OCI-LY1 (cell line): ENCODE measurements around the gene DNAJA3.

Experiments used
- H2AFZ ChIP-seq: fragments of 200-600 bp; sonication (generic), shearing (Covaris generic); 2 replicates; pipeline ENCODE4 v1.6.0; 2014; ENCODE audit warnings: antibody characterized with exemption, mild to moderate bottlenecking, low read length
- H3F3A ChIP-seq: fragments of 200-600 bp; sonication (generic), shearing (Covaris generic); 2 replicates; pipeline ENCODE4 v1.6.0; 2014; ENCODE audit warnings: mild to moderate bottlenecking, antibody characterized with exemption, low read length, moderate library complexity; ENCODE audit not compliant: insufficient read depth
- H3K27ac ChIP-seq: fragments of 200-600 bp; sonication (generic); 2 replicates; pipeline ENCODE4 v1.5.1; 2014; ENCODE audit warnings: low read length, mixed run types, mild to moderate bottlenecking, low read depth; ENCODE audit not compliant: poor library complexity, severe bottlenecking
- H3K27me3 ChIP-seq: fragments of 200-600 bp; sonication (generic); 2 replicates; pipeline ENCODE4 v1.6.0; 2014; ENCODE audit warnings: antibody characterized with exemption, mild to moderate bottlenecking, low read length, moderate library complexity; ENCODE audit not compliant: insufficient read depth
- H3K36me3 ChIP-seq: fragments of 200-600 bp; sonication (generic); 2 replicates; pipeline ENCODE4 v1.6.1; 2014; ENCODE audit warnings: mild to moderate bottlenecking, antibody characterized with exemption, low read length, moderate library complexity, mixed read lengths; ENCODE audit not compliant: insufficient read depth
- H3K4me1 ChIP-seq: fragments of 200-600 bp; sonication (generic); 2 replicates; pipeline ENCODE4 v1.5.1; 2014; ENCODE audit warnings: mild to moderate bottlenecking, low read length, moderate library complexity; ENCODE audit not compliant: insufficient read depth, severe bottlenecking
- H3K4me2 ChIP-seq: fragments of 200-600 bp; sonication (generic), shearing (Covaris generic); 2 replicates; pipeline ENCODE4 v1.6.1; 2014; ENCODE audit warnings: low read length
- H3K4me3 ChIP-seq: fragments of 200-600 bp; sonication (generic); 2 replicates; pipeline ENCODE4 v1.5.1; 2014; ENCODE audit warnings: low read length, low read depth, mild to moderate bottlenecking, mixed read lengths; ENCODE audit not compliant: poor library complexity, severe bottlenecking
- H3K79me2 ChIP-seq: fragments of 200-600 bp; shearing (Covaris generic); 2 replicates; pipeline ENCODE4 v1.6.1; 2016; ENCODE audit warnings: mixed run types, low read length, mixed read lengths; ENCODE audit not compliant: insufficient read depth
- H3K9ac ChIP-seq: fragments of 200-600 bp; sonication (generic), shearing (Covaris generic); 2 replicates; pipeline ENCODE4 v1.6.1; 2014; ENCODE audit warnings: mild to moderate bottlenecking, low read length, mixed read lengths
- H3K9me2 ChIP-seq: fragments of 200-600 bp; sonication (generic), shearing (Covaris generic); 2 replicates; pipeline ENCODE4 v1.6.1; 2014; ENCODE audit warnings: low read depth, mild to moderate bottlenecking, low read length, mixed read lengths
- H3K9me3 ChIP-seq: fragments of 200-600 bp; shearing (Covaris generic); 2 replicates; pipeline ENCODE4 v1.6.1; 2014; ENCODE audit warnings: low read length, mixed read lengths
- H4K20me1 ChIP-seq: fragments of 200-600 bp; sonication (generic), shearing (Covaris generic); 2 replicates; pipeline ENCODE4 v1.6.0; 2016; ENCODE audit warnings: mild to moderate bottlenecking, low read length; ENCODE audit not compliant: insufficient read depth
- EZH2 ChIP-seq: fragments of 200-600 bp; sonication (generic), shearing (Covaris generic); IDR thresholded peaks from 2 replicates; pipeline ENCODE4 v1.8.0; 2017; ENCODE audit warnings: borderline replicate concordance, mixed run types, mild to moderate bottlenecking, antibody characterized with exemption, low read length, moderate library complexity, mixed read lengths
- TF ChIP-seq, protein P1 (sequence below): fragments of 200-600 bp; sonication (generic), shearing (Covaris generic); IDR thresholded peaks from 2 replicates; pipeline ENCODE4 v1.5.1; 2017; ENCODE audit warnings: mild to moderate bottlenecking, antibody characterized with exemption, low read length, moderate library complexity, mixed read lengths

The DNAJA3 gene

DNA sequence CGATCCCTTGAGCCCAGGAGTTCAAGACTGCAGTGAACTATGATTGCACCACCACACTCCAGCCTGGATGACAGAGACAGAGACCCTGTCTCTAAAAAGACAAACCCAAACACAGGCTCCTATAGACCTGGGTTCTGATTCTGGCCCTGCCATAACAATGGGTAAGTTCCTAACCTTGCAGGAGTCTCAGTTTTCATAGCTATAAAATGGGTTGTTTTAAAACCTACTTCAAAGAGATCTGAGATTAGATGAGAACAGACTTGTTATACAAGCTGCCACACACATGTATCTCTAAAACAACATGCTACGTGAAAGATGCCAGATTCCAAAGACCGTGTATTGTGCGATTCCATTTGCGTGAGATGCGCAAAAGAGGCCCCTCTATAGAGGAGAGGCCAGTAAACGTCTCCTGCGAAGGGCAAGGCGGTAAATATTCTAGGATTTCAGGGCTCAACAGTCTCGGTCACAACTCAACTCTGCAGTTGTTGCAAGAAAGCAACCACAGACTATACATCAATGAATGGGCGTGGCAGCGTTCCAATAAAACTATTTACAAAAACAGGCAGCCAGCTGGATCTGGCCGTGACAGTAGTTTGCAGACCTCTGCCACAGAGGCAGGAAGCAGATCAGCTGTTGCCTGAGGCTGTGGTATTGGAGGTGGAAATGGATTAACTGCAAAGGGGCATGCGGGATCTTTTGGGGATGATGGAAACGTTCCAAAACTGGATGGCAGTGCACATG, 15.2 kb upstream of the DNAJA3 start:
- Histone ChIP-seq H3K27ac (no peak overlapping the region), H3K4me3 (no peak overlapping the region), H3K36me3 (peaks cover 60% of the 10 kb centered on the region), H2AFZ (no peak overlapping the region), H3K9me3 (no peaks in the 10 kb centered on the region), H3K9me2 (no peaks in the 10 kb centered on the region), H3K27me3 (no peaks in the 10 kb centered on the region), H3K4me1 (peaks cover 18% of the 10 kb centered on the region), H3K79me2 (peaks cover 10% of the 10 kb centered on the region), H3K9ac (no peak overlapping the region), H4K20me1 (no peaks in the 10 kb centered on the region), H3F3A (peaks cover 4% of the 10 kb centered on the region; the same call in 1 of the 2 replicates), H3K4me2 (no peak overlapping the region)
- no peak for TF ChIP-seq EZH2

DNA sequence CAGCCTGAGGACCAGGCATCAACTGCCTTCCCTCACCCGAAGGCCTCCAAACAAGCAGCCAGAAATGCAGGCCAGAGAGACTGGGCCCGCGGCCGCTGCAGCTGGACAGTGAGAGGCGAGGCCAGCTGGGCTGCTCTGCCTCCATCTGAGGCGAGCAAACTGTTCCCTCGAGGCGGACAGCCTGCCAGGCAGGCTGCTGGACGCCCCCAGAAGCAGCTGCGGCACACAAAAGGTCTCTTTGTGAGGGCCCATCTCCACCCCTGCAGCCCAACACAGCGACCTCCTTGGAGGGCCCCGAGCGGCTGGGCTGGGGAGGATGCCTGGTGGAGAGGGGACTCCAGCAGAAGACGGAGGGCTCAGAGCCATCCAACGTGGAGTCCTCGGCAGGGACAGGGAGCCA, 14.0 kb upstream of the DNAJA3 start:
- H2AFZ ChIP-seq: no peak overlapping the region
- H3F3A ChIP-seq: peaks cover 4% of the 10 kb centered on the region; the same call in 1 of the 2 replicates
- H3K9ac ChIP-seq: no peak overlapping the region
- no peaks in the 10 kb centered on the region for H3K9me2 ChIP-seq
- no peak overlapping the region for H3K4me3 ChIP-seq
- TF ChIP-seq EZH2: no peak
- TF ChIP-seq, protein P1, sequence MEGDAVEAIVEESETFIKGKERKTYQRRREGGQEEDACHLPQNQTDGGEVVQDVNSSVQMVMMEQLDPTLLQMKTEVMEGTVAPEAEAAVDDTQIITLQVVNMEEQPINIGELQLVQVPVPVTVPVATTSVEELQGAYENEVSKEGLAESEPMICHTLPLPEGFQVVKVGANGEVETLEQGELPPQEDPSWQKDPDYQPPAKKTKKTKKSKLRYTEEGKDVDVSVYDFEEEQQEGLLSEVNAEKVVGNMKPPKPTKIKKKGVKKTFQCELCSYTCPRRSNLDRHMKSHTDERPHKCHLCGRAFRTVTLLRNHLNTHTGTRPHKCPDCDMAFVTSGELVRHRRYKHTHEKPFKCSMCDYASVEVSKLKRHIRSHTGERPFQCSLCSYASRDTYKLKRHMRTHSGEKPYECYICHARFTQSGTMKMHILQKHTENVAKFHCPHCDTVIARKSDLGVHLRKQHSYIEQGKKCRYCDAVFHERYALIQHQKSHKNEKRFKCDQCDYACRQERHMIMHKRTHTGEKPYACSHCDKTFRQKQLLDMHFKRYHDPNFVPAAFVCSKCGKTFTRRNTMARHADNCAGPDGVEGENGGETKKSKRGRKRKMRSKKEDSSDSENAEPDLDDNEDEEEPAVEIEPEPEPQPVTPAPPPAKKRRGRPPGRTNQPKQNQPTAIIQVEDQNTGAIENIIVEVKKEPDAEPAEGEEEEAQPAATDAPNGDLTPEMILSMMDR: no peak
- H3K79me2 ChIP-seq: peaks cover 12% of the 10 kb centered on the region
- no peaks in the 10 kb centered on the region for H3K27me3 ChIP-seq
- H3K4me1 ChIP-seq: peaks cover 19% of the 10 kb centered on the region
- no peak overlapping the region for H3K27ac ChIP-seq
- no peak overlapping the region for H3K4me2 ChIP-seq
- H3K9me3 ChIP-seq: no peaks in the 10 kb centered on the region
- H3K36me3 ChIP-seq: peaks cover 50% of the 10 kb centered on the region
- no peaks in the 10 kb centered on the region for H4K20me1 ChIP-seq

DNA sequence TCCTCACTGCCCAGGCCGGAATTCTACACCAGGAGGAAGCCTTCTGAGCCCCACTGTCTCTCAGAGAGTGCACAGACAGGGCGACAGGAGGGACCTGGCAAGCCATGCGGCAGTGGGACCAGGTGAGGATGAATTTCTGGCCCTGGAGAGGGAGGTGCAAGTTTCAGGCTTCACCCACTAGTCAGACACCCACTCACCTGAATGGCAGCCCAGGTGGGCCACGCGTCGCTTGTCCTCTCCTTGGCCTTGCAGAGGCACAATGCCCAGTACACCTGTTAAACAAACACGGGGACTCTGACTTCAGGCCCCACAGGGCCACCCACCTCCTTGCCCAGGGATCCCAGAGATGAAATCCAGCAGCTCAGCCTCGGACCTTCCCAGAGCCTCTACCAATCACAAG, 13.5 kb upstream of the DNAJA3 start:
- Histone ChIP-seq H3F3A (peaks cover 4% of the 10 kb centered on the region; the same call in 1 of the 2 replicates), H4K20me1 (no peaks in the 10 kb centered on the region), H3K9me2 (no peaks in the 10 kb centered on the region), H3K9me3 (no peaks in the 10 kb centered on the region), H3K4me1 (peaks cover 24% of the 10 kb centered on the region), H3K4me2 (no peak overlapping the region), H3K27ac (no peak overlapping the region), H2AFZ (no peak overlapping the region), H3K36me3 (peaks cover 48% of the 10 kb centered on the region), H3K27me3 (no peaks in the 10 kb centered on the region), H3K4me3 (no peak overlapping the region), H3K9ac (no peak overlapping the region), H3K79me2 (peaks cover 12% of the 10 kb centered on the region)
- TF ChIP-seq EZH2: no peak
- TF ChIP-seq, protein P1: no peak

DNA sequence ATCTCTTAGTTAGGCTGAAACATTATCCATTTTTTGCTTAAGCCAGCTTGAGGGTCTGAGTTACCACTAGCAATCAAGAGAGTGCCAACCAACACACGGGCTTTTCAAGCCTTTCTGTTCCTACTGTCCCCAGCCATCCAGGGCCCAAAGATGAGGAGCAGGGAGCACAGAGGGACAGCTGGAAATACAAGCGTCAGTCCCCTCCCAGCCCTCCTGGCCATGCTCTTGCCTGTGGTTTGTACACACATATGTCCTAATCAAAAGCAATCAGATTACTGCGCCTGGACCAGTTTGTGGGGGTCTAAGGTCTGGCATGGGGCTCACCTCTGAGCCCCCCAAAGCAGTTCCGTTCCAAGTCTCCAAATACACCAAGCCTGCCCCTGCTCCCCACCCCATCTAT, 12.8 kb upstream of the DNAJA3 start:
- H3K36me3 ChIP-seq: peaks cover 41% of the 10 kb centered on the region

More for the DNA sequence above, 12.8 kb upstream of the DNAJA3 start:
- Histone ChIP-seq H3K4me3 (no peak overlapping the region), H3K9ac (no peak overlapping the region), H2AFZ (no peak overlapping the region), H3K79me2 (peaks cover 12% of the 10 kb centered on the region), H3K4me1 (peaks cover 27% of the 10 kb centered on the region), H3K27ac (no peak overlapping the region), H3K9me3 (no peaks in the 10 kb centered on the region), H4K20me1 (no peaks in the 10 kb centered on the region), H3K4me2 (no peak overlapping the region), H3K9me2 (no peaks in the 10 kb centered on the region), H3K27me3 (no peaks in the 10 kb centered on the region), H3F3A (peaks cover 4% of the 10 kb centered on the region; the same call in 1 of the 2 replicates)
- TF ChIP-seq, protein P1: no peak
- TF ChIP-seq EZH2: no peak
